Esophagus squamous epithelium (tissue), 5 donors: ENCODE measurements around the gene C1GALT1C1L. TPM values are rescaled to one million over a fixed set of nuclear protein-coding genes. Genes with fewer than 3 reads are reported as not detected.
"Not testable (repeated sequence)": the region's sequence is repeated elsewhere in the genome, so short reads cannot be mapped to it uniquely, and the experiment has no call there.

ENCODE experiments used
- DNase-seq: peaks from one replicate; lab custom pipeline; 2025; lab: John Stamatoyannopoulos, UW
- H3K27ac ChIP-seq, 4 donors: fragments of 200-600 bp; sonication (generic); one replicate each; pipeline ENCODE4 v1.5.1; 2016 to 2019; ENCODE audit warnings: mild to moderate bottlenecking in 1 of 4
- H3K27me3 ChIP-seq, 4 donors: fragments of 200-600 bp; sonication (generic); 1 replicate in 3 of 4; 2 replicates in 1 of 4; pipeline versions ENCODE4 v1.5.1 to v1.6.0; 2017 to 2021; ENCODE audit warnings: antibody characterized with exemption in 1 of 4
- H3K36me3 ChIP-seq, 3 donors: fragments of 200-600 bp; sonication (generic); one replicate each; pipeline ENCODE4 v1.5.1; 2016 to 2019
- H3K4me1 ChIP-seq, 3 donors: fragments of 200-600 bp; sonication (generic); one replicate each; pipeline ENCODE4 v1.5.1; 2017 to 2019
- H3K4me3 ChIP-seq, 4 donors: fragments of 200-600 bp; sonication (generic); 1 replicate in 3 of 4; 2 replicates in 1 of 4; pipeline ENCODE4 v1.5.1; 2016 to 2019; ENCODE audit warnings: mild to moderate bottlenecking in 2 of 4, moderate library complexity in 1 of 4
- H3K9me3 ChIP-seq, 3 donors: fragments of 200-600 bp; sonication (generic); one replicate each; pipeline ENCODE4 v1.5.1; 2016 to 2019
- CTCF ChIP-seq, 6 experiments: fragments of 450-650 bp in 4 of 6; fragments of 200-600 bp in 2 of 6; sonication (generic) in 2 of 6; IDR thresholded peaks; one replicate each; pipeline ENCODE4 v1.5.1; 2016 to 2019; ENCODE audit warnings: antibody characterized with exemption in 6 of 6, mild to moderate bottlenecking in 4 of 6, moderate library complexity in 4 of 6
- POLR2A ChIP-seq, 4 donors: fragments of 450-650 bp; IDR thresholded peaks; one replicate each; pipeline ENCODE4 v1.6.1; 2017; ENCODE audit warnings: antibody characterized with exemption in 4 of 4, mild to moderate bottlenecking in 4 of 4, moderate library complexity in 3 of 4
- WGBS, 2 donors: methylation state at CpG; one replicate each; pipeline ENCODE4 v1.1.5; 2018; 5-methylcytosine and 5-hydroxymethylcytosine counted together
- intact Hi-C: fragments of 100-400 bp; cut with DNase I; formaldehyde crosslinking; loops from one replicate; pipeline ENCODE4 v1.15.0; 2022
- total RNA-seq, 4 donors: library from RNA; depleted of rRNA; stranded (reverse); fragments of >200 nt; gene quantifications; one replicate each; pipeline ENCODE4 v1.1.0, GENCODE V29; 2016
- donor health status: DM: yes; HTN: yes; CAD: no.

Gene C1GALT1C1L
- total RNA-seq, 4 donors from 2014 or later: 0.38 TPM; not detected in 3

GRCh38 chr2:43637030-43637803 lies 39.0 kb downstream of the C1GALT1C1L start, which contains the start of gene PLEKHH2:
Gene PLEKHH2 (plus strand): TSS chr2:43637260. CDS start chr2:43644674, 7,414 bp downstream.
- no peak for TF ChIP-seq CTCF (IDR thresholded peaks at IDR 0.05)
- peak in 2 of 4 donors; percentile 78 to 80 for TF ChIP-seq POLR2A (IDR thresholded peaks at IDR 0.05)
- intact Hi-C loops: no loop called here
- Histone ChIP-seq H3K4me1 (peaks cover 0 to 38% (median 12%) of the 10 kb centered on the region in 3 donors), H3K9me3 (no peaks in the 10 kb centered on the region), H3K36me3 (no peaks in the 10 kb centered on the region), H3K27me3 (peaks cover 0 to 12% (median 0%) of the 10 kb centered on the region in 4 donors), H3K27ac (peak within 1 kb of the TSS; percentile 71 to 92 (median 86)), H3K4me3 (peak within 1 kb of the TSS; percentile 67 to 96 (median 82))
- peak; percentile 27 for DNase-seq
- 0% methylated on average over 5 to 12 of the region's 75 CpGs for WGBS, 2 donors

- H3K4me1 ChIP-seq: peaks cover 0 to 44% (median 12%) of the 10 kb centered on the region in 3 donors
- intact Hi-C loops: no loop called here
- WGBS, 2 donors: 5 to 6% methylated on average over 5 of the region's 10 CpGs
- H3K4me3 ChIP-seq: peak overlapping the region; percentile 67 to 96 (median 82)
- TF ChIP-seq POLR2A (IDR thresholded peaks at IDR 0.05) (no peak), CTCF (IDR thresholded peaks at IDR 0.05) (no peak)
- H3K27me3 ChIP-seq: peaks cover 0 to 16% (median 0%) of the 10 kb centered on the region in 4 donors
- DNase-seq: no peak
- H3K27ac ChIP-seq: peak overlapping the region in 3 of 4 donors; percentile 81 to 92 (median 90)
- no peaks in the 10 kb centered on the region for H3K36me3 ChIP-seq
- H3K9me3 ChIP-seq: no peaks in the 10 kb centered on the region
Observed at GRCh38 chr2:43636621-43637020, 39.6 kb downstream of the C1GALT1C1L start.

DNA sequence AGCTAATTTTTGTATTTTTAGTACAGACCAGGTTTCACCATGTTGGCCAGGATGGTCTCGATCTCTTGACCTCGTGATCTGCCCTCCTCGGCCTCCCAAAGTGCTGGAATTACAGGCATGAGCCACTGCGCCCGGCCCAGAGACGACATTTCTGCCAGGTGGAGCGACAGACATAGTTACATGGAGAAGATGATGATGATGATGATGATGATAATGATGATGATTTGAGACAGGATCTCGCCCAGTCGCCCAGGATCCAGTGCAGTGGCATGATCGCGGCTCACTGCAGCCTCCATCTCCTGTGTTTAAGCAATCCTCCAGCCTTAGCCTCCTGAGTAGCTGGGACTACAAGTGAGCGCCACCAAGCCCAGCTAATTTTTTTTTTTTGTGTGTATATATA lies 40.1 kb downstream of the C1GALT1C1L start:
- DNase-seq, H3K4me3 ChIP-seq, intact Hi-C loops, H3K36me3 ChIP-seq, H3K27ac ChIP-seq, H3K9me3 ChIP-seq: not testable (repeated sequence)
- H3K4me1 ChIP-seq: peaks cover 0 to 44% (median 12%) of the 10 kb centered on the region in 3 donors
- WGBS, 2 donors: 91 to 93% methylated on average over 5 to 9 of the region's 12 CpGs
- H3K27me3 ChIP-seq: peaks cover 0 to 16% (median 0%) of the 10 kb centered on the region in 4 donors

GRCh38 chr2:43634604-43635306 lies 41.5 kb downstream of the C1GALT1C1L start:
- intact Hi-C loops: no loop called here
- Histone ChIP-seq H3K27ac (peak overlapping the region in 3 of 4 donors; percentile 18 to 64 (median 36)), H3K4me1 (peaks cover 0 to 44% (median 12%) of the 10 kb centered on the region in 3 donors), H3K27me3 (peaks cover 0 to 16% (median 0%) of the 10 kb centered on the region in 4 donors), H3K4me3 (peak overlapping the region in 1 of 4 donors; percentile 32), H3K9me3 (no peaks in the 10 kb centered on the region), H3K36me3 (no peaks in the 10 kb centered on the region)
- WGBS, 2 donors: 18 to 20% methylated on average over 6 of the region's 6 CpGs
- DNase-seq: no peak
- TF ChIP-seq POLR2A (IDR thresholded peaks at IDR 0.05) (no peak), CTCF (IDR thresholded peaks at IDR 0.05) (no peak)

- intact Hi-C loops: no loop called here
- 44 to 51% methylated on average over 11 of the region's 11 CpGs for WGBS, 2 donors
- Histone ChIP-seq H3K27ac (no peak overlapping the region), H3K4me1 (peaks cover 0 to 28% (median 12%) of the 10 kb centered on the region in 3 donors), H3K9me3 (no peaks in the 10 kb centered on the region), H3K4me3 (no peak overlapping the region), H3K36me3 (no peaks in the 10 kb centered on the region), H3K27me3 (peaks cover 0 to 16% (median 0%) of the 10 kb centered on the region in 4 donors)
- no peak for DNase-seq
- TF ChIP-seq CTCF (IDR thresholded peaks at IDR 0.05) (no peak), POLR2A (IDR thresholded peaks at IDR 0.05) (no peak)
Observed at GRCh38 chr2:43631618-43632317, 44.5 kb downstream of the C1GALT1C1L start.
